Upper lobe of right lung (tissue), 1 donor: ENCODE data around the gene EPN3. TPM values are rescaled to one million over a fixed set of nuclear protein-coding genes. Genes with fewer than 3 reads are reported as not detected.

Experiments
- ATAC-seq: fragments of 200-7000 bp; cut with Tn5 transposase; one replicate; pipeline ENCODE4 v1.9.1; 2020; ENCODE audit warnings: mild to moderate bottlenecking, moderate library complexity
- DNase-seq: peaks from one replicate; pipeline ENCODE4 v3.0.0-alpha.2; 2020
- H3K27ac ChIP-seq: fragments of 200-600 bp; one replicate; pipeline ENCODE4 v1.8.0; 2022
- H3K27me3 ChIP-seq: fragments of 200-600 bp; one replicate; pipeline ENCODE4 v1.8.0; 2022; ENCODE audit warnings: mild to moderate bottlenecking
- H3K36me3 ChIP-seq: fragments of 200-600 bp; one replicate; pipeline ENCODE4 v1.8.0; 2022
- H3K4me1 ChIP-seq: fragments of 200-600 bp; one replicate; pipeline ENCODE4 v1.8.0; 2022
- H3K4me3 ChIP-seq: fragments of 200-600 bp; one replicate; pipeline ENCODE4 v1.8.0; 2022; ENCODE audit warnings: mild to moderate bottlenecking
- H3K9me3 ChIP-seq: fragments of 200-600 bp; one replicate; pipeline ENCODE4 v1.8.0; 2022
- CTCF ChIP-seq: fragments of 200-600 bp; IDR thresholded peaks from one replicate; pipeline ENCODE4 v1.8.0; 2022; ENCODE audit warnings: antibody characterized with exemption
- intact Hi-C: fragments of 100-400 bp; cut with DNase I; formaldehyde crosslinking; loops from one replicate; pipeline ENCODE4 v1.11.0; 2022
- total RNA-seq: library from RNA; stranded (reverse); fragmentation: NEBNext Ultra II Directional; extraction: Animal tissue kit (Norgen Biotek cat#: 25700); gene quantifications from one replicate; pipeline ENCODE4 v1.2.1, GENCODE V29; 2021
- donor health status: DM: no; HTN: yes; CAD: no; lungs with severe emphysema.

The EPN3 gene
- total RNA-seq, 1 donor from 2014 or later, result 0.09 TPM

DNA sequence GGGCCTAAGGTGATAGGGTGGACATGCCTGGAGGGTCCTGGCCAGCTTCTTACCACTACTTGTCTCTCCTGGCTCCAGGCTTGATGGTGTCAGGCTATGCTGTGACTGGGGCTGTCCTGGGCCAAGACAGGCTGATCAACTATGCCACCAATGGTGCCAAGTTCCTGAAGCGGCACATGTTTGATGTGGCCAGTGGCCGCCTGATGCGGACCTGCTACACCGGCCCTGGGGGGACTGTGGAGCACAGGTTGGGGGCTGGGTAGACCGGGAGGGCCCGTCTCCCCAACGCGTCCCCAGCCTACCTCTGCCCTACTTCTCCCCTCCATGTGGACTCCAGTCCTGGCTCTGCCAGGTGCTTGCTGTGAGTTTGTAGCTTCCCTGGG lies 18.9 kb downstream of the EPN3 start:
- Histone ChIP-seq H3K36me3 (no peaks in the 10 kb centered on the region), H3K9me3 (no peaks in the 10 kb centered on the region), H3K27me3 (no peaks in the 10 kb centered on the region), H3K4me3 (no peak overlapping the region), H3K27ac (no peak overlapping the region), H3K4me1 (no peaks in the 10 kb centered on the region)
- DNase-seq, result no peak
- no peak for TF ChIP-seq CTCF
- intact Hi-C loops, result loop anchor here (5.0 kb wide), 1 partner anchor 76 kb away; no protein-coding TSS in a partner anchor
- ATAC-seq, result no peak

DNA sequence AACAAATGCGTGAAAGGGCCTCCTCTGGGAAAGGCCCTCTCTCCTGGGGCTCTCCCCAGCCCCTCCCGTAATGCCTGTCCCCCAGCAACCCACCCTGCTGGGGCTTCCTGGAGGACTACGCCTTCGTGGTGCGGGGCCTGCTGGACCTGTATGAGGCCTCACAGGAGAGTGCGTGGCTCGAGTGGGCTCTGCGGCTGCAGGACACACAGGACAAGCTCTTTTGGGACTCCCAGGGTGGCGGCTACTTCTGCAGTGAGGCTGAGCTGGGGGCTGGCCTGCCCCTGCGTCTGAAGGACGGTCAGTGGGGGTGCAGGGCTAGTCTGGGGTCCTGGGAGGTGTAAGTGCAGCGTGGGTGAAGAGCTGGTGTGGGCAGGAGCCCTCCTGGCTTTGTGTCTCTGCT lies 19.3 kb downstream of the EPN3 start:
- no peak for TF ChIP-seq CTCF

GRCh38 chr17:50554201-50554600 lies 21.7 kb downstream of the EPN3 start:
- ATAC-seq (no peak), DNase-seq (no peak)
- Histone ChIP-seq H3K36me3 (no peaks in the 10 kb centered on the region), H3K27me3 (peaks cover 11% of the 10 kb centered on the region), H3K4me1 (peaks cover 8% of the 10 kb centered on the region), H3K9me3 (no peaks in the 10 kb centered on the region), H3K27ac (no peak overlapping the region), H3K4me3 (no peak overlapping the region)
- intact Hi-C loops, result loop anchor here (5.0 kb wide), 1 partner anchor 73 kb away; no protein-coding TSS in a partner anchor
- no peak for TF ChIP-seq CTCF

More for the DNA sequence above, 19.3 kb downstream of the EPN3 start:
- ATAC-seq, result no peak
- no peaks in the 10 kb centered on the region for H3K27me3 ChIP-seq
- no peak for DNase-seq
- H3K36me3 ChIP-seq, result no peaks in the 10 kb centered on the region
- intact Hi-C loops, result loop anchor here (5.0 kb wide), 1 partner anchor 75 kb away; no protein-coding TSS in a partner anchor
- no peaks in the 10 kb centered on the region for H3K4me1 ChIP-seq
- no peak overlapping the region for H3K4me3 ChIP-seq
- no peak overlapping the region for H3K27ac ChIP-seq
- no peaks in the 10 kb centered on the region for H3K9me3 ChIP-seq

DNA sequence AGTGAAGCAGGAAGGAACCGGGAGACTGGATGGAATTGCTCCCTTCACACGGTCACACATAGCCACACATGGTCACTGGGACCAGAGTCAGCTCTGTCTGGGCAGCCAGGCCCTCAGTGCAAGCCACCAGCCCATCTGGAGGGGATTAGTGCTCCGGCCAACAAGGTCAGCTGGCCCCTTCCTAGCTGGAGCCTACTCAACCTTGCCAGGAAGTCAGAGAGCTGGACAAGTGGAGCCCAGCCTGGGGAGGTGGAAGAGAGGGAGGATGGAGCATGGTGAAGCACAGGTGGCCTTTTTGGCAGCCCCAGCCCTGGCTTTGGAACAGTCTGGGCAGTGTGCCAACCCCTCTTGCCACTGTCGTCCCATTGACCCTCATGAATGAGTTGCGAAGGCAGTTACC lies 24.3 kb downstream of the EPN3 start:
- Histone ChIP-seq H3K4me1 (peaks cover 29% of the 10 kb centered on the region), H3K4me3 (no peak overlapping the region), H3K27me3 (peaks cover 36% of the 10 kb centered on the region), H3K9me3 (no peaks in the 10 kb centered on the region), H3K36me3 (no peaks in the 10 kb centered on the region), H3K27ac (no peak overlapping the region)
- DNase-seq (no peak), ATAC-seq (no peak)
- intact Hi-C loops, result no loop called here
- TF ChIP-seq CTCF, result no peak

GRCh38 chr17:50557630-50558029 lies 25.1 kb downstream of the EPN3 start:
- Histone ChIP-seq H3K27me3 (peaks cover 45% of the 10 kb centered on the region), H3K9me3 (no peaks in the 10 kb centered on the region)
- intact Hi-C loops, result no loop called here

More at GRCh38 chr17:50557630-50558029, 25.1 kb downstream of the EPN3 start:
- Histone ChIP-seq H3K36me3 (no peaks in the 10 kb centered on the region), H3K4me3 (no peak overlapping the region), H3K27ac (no peak overlapping the region), H3K4me1 (peaks cover 30% of the 10 kb centered on the region)
- no peak for TF ChIP-seq CTCF
- DNase-seq (no peak), ATAC-seq (no peak)
